ENCODE measurements around the gene CLHC1. TPM values are rescaled to one million over a fixed set of nuclear protein-coding genes. Genes with fewer than 3 reads are reported as not detected.

The CLHC1 gene
- total RNA-seq, 1 donor: 4.9 TPM

Other genes starting within 250 kb of the CLHC1 start
- 76.5 TPM for gene RTN4, start 181.8 kb downstream of the CLHC1 start, total RNA-seq
- gene RPS27A, start 395 bp upstream of the CLHC1 start, total RNA-seq: 1,968 TPM
- 16.6 TPM for gene MTIF2, start 36.9 kb upstream of the CLHC1 start, total RNA-seq
- 50.3 TPM for gene CCDC88A, start 187.6 kb upstream of the CLHC1 start, total RNA-seq